ENCODE data around the gene ACVR1B.
A peak's percentile ranks its signal among the peaks of the same experiment; 100 is the strongest.

The ACVR1B gene

GRCh38 chr12:52014567-52015530 lies 63.4 kb downstream of the ACVR1B start:
- H3K4me3 ChIP-seq (ENCODE audit: low read length in 2 of 2) = no peak overlapping the region
- no peak overlapping the region for H3K9ac ChIP-seq (ENCODE audit: low read length in 2 of 2)
- no peaks in the 10 kb centered on the region for H3K9me3 ChIP-seq (ENCODE audit: control insufficient read depth in 2 of 2, low read length in 2 of 2)
- H3K4me1 ChIP-seq (ENCODE audit: control insufficient read depth, insufficient read depth, low read length) = peaks cover 14% of the 10 kb centered on the region
- H3K27me3 ChIP-seq (ENCODE audit: control insufficient read depth in 1 of 2, insufficient read depth in 2 of 2, low read length in 2 of 2) = no peaks in the 10 kb centered on the region
- H3K36me3 ChIP-seq (ENCODE audit: control insufficient read depth in 2 of 2, insufficient read depth in 2 of 2, low read length in 2 of 2) = peaks cover 0 to 4% of the 10 kb centered on the region in 2 donors
- H3K27ac ChIP-seq (ENCODE audit: low read length) = no peak overlapping the region

- H3K27ac ChIP-seq (ENCODE audit: low read length) = no peak overlapping the region
- no peak overlapping the region for H3K9ac ChIP-seq (ENCODE audit: low read length in 2 of 2)
- H3K9me3 ChIP-seq (ENCODE audit: control insufficient read depth in 2 of 2, low read length in 2 of 2) = no peaks in the 10 kb centered on the region
- peaks cover 10% of the 10 kb centered on the region for H3K4me1 ChIP-seq (ENCODE audit: control insufficient read depth, insufficient read depth, low read length)
- H3K4me3 ChIP-seq (ENCODE audit: low read length in 2 of 2) = no peak overlapping the region
- H3K27me3 ChIP-seq (ENCODE audit: control insufficient read depth in 1 of 2, insufficient read depth in 2 of 2, low read length in 2 of 2) = no peaks in the 10 kb centered on the region
- peaks cover 0 to 4% of the 10 kb centered on the region in 2 donors for H3K36me3 ChIP-seq (ENCODE audit: control insufficient read depth in 2 of 2, insufficient read depth in 2 of 2, low read length in 2 of 2)
Observed at GRCh38 chr12:52015532-52016041, 64.1 kb downstream of the ACVR1B start.

GRCh38 chr12:52018433-52019112 lies 67.1 kb downstream of the ACVR1B start:
- peaks cover 0 to 9% of the 10 kb centered on the region in 2 donors for H3K27me3 ChIP-seq (ENCODE audit: control insufficient read depth in 1 of 2, insufficient read depth in 2 of 2, low read length in 2 of 2)
- no peak overlapping the region for H3K27ac ChIP-seq (ENCODE audit: low read length)
- peaks cover 7% of the 10 kb centered on the region for H3K4me1 ChIP-seq (ENCODE audit: control insufficient read depth, insufficient read depth, low read length)

GRCh38 chr12:52019113-52019770 lies 67.7 kb downstream of the ACVR1B start:
- Histone ChIP-seq H3K9ac (ENCODE audit: low read length in 2 of 2) (no peak overlapping the region), H3K4me3 (ENCODE audit: low read length in 2 of 2) (no peak overlapping the region), H3K4me1 (ENCODE audit: control insufficient read depth, insufficient read depth, low read length) (peaks cover 14% of the 10 kb centered on the region), H3K27me3 (ENCODE audit: control insufficient read depth in 1 of 2, insufficient read depth in 2 of 2, low read length in 2 of 2) (peaks cover 0 to 9% of the 10 kb centered on the region in 2 donors), H3K27ac (ENCODE audit: low read length) (no peak overlapping the region), H3K9me3 (ENCODE audit: control insufficient read depth in 2 of 2, low read length in 2 of 2) (no peaks in the 10 kb centered on the region), H3K36me3 (ENCODE audit: control insufficient read depth in 2 of 2, insufficient read depth in 2 of 2, low read length in 2 of 2) (peaks cover 0 to 2% of the 10 kb centered on the region in 2 donors)

More at GRCh38 chr12:52018433-52019112, 67.1 kb downstream of the ACVR1B start:
- Histone ChIP-seq H3K36me3 (ENCODE audit: control insufficient read depth in 2 of 2, insufficient read depth in 2 of 2, low read length in 2 of 2) (peaks cover 0 to 2% of the 10 kb centered on the region in 2 donors), H3K9ac (ENCODE audit: low read length in 2 of 2) (no peak overlapping the region), H3K9me3 (ENCODE audit: control insufficient read depth in 2 of 2, low read length in 2 of 2) (no peaks in the 10 kb centered on the region), H3K4me3 (ENCODE audit: low read length in 2 of 2) (no peak overlapping the region)

GRCh38 chr12:52020539-52021336 lies 69.2 kb downstream of the ACVR1B start:
- H3K27me3 ChIP-seq (ENCODE audit: control insufficient read depth in 1 of 2, insufficient read depth in 2 of 2, low read length in 2 of 2) = peaks cover 0 to 9% of the 10 kb centered on the region in 2 donors
- no peaks in the 10 kb centered on the region for H3K9me3 ChIP-seq (ENCODE audit: control insufficient read depth in 2 of 2, low read length in 2 of 2)
- H3K9ac ChIP-seq (ENCODE audit: low read length in 2 of 2) = no peak overlapping the region
- H3K4me1 ChIP-seq (ENCODE audit: control insufficient read depth, insufficient read depth, low read length) = peaks cover 26% of the 10 kb centered on the region
- H3K36me3 ChIP-seq (ENCODE audit: control insufficient read depth in 2 of 2, insufficient read depth in 2 of 2, low read length in 2 of 2) = no peaks in the 10 kb centered on the region
- no peak overlapping the region for H3K27ac ChIP-seq (ENCODE audit: low read length)
- no peak overlapping the region for H3K4me3 ChIP-seq (ENCODE audit: low read length in 2 of 2)

- Histone ChIP-seq H3K9me3 (ENCODE audit: control insufficient read depth in 2 of 2, low read length in 2 of 2) (no peaks in the 10 kb centered on the region), H3K36me3 (ENCODE audit: control insufficient read depth in 2 of 2, insufficient read depth in 2 of 2, low read length in 2 of 2) (no peaks in the 10 kb centered on the region), H3K9ac (ENCODE audit: low read length in 2 of 2) (no peak overlapping the region), H3K27ac (ENCODE audit: low read length) (no peak overlapping the region), H3K4me1 (ENCODE audit: control insufficient read depth, insufficient read depth, low read length) (peaks cover 44% of the 10 kb centered on the region), H3K4me3 (ENCODE audit: low read length in 2 of 2) (peak overlapping the region; percentile 60 to 72), H3K27me3 (ENCODE audit: control insufficient read depth in 1 of 2, insufficient read depth in 2 of 2, low read length in 2 of 2) (peaks cover 0 to 9% of the 10 kb centered on the region in 2 donors)
Observed at GRCh38 chr12:52022841-52023181, 71.3 kb downstream of the ACVR1B start.

- Histone ChIP-seq H3K9me3 (ENCODE audit: control insufficient read depth in 2 of 2, low read length in 2 of 2) (no peaks in the 10 kb centered on the region), H3K9ac (ENCODE audit: low read length in 2 of 2) (no peak overlapping the region), H3K4me1 (ENCODE audit: control insufficient read depth, insufficient read depth, low read length) (peaks cover 44% of the 10 kb centered on the region), H3K4me3 (ENCODE audit: low read length in 2 of 2) (peak overlapping the region; percentile 60 to 72), H3K36me3 (ENCODE audit: control insufficient read depth in 2 of 2, insufficient read depth in 2 of 2, low read length in 2 of 2) (no peaks in the 10 kb centered on the region), H3K27me3 (ENCODE audit: control insufficient read depth in 1 of 2, insufficient read depth in 2 of 2, low read length in 2 of 2) (peaks cover 0 to 9% of the 10 kb centered on the region in 2 donors), H3K27ac (ENCODE audit: low read length) (no peak overlapping the region)
Observed at GRCh38 chr12:52023182-52023975, 71.9 kb downstream of the ACVR1B start.

- Histone ChIP-seq H3K9ac (ENCODE audit: low read length in 2 of 2) (no peak overlapping the region), H3K27ac (ENCODE audit: low read length) (no peak overlapping the region), H3K9me3 (ENCODE audit: control insufficient read depth in 2 of 2, low read length in 2 of 2) (no peaks in the 10 kb centered on the region), H3K4me3 (ENCODE audit: low read length in 2 of 2) (peak overlapping the region; percentile 60 to 72), H3K36me3 (ENCODE audit: control insufficient read depth in 2 of 2, insufficient read depth in 2 of 2, low read length in 2 of 2) (no peaks in the 10 kb centered on the region), H3K27me3 (ENCODE audit: control insufficient read depth in 1 of 2, insufficient read depth in 2 of 2, low read length in 2 of 2) (peaks cover 0 to 9% of the 10 kb centered on the region in 2 donors), H3K4me1 (ENCODE audit: control insufficient read depth, insufficient read depth, low read length) (peaks cover 46% of the 10 kb centered on the region)
Observed at GRCh38 chr12:52023976-52024688, 72.6 kb downstream of the ACVR1B start.

GRCh38 chr12:52024845-52025230 lies 73.3 kb downstream of the ACVR1B start:
- Histone ChIP-seq H3K36me3 (ENCODE audit: control insufficient read depth in 2 of 2, insufficient read depth in 2 of 2, low read length in 2 of 2) (no peaks in the 10 kb centered on the region), H3K27ac (ENCODE audit: low read length) (peak overlapping the region; percentile 63), H3K9ac (ENCODE audit: low read length in 2 of 2) (peak overlapping the region in 1 of 2 donors; percentile 62), H3K27me3 (ENCODE audit: control insufficient read depth in 1 of 2, insufficient read depth in 2 of 2, low read length in 2 of 2) (peaks cover 0 to 9% of the 10 kb centered on the region in 2 donors), H3K4me1 (ENCODE audit: control insufficient read depth, insufficient read depth, low read length) (peaks cover 51% of the 10 kb centered on the region), H3K4me3 (ENCODE audit: low read length in 2 of 2) (peak overlapping the region in 1 of 2 donors; percentile 35), H3K9me3 (ENCODE audit: control insufficient read depth in 2 of 2, low read length in 2 of 2) (no peaks in the 10 kb centered on the region)
